ENCODE results near the gene GLYR1. TPM values are rescaled to one million over a fixed set of nuclear protein-coding genes. Genes with fewer than 3 reads are reported as not detected.
"Not testable (repeated sequence)": the region's sequence is repeated elsewhere in the genome, so short reads cannot be mapped to it uniquely, and the experiment has no call there.

Gene GLYR1
- 133 and 137 TPM in 2 replicates for total RNA-seq
- long read RNA-seq, partial matches to known transcripts: 11 of 20 reads
- long read RNA-seq, other reads (novel, unspliced or antisense): 5 of 20 reads

GRCh38 chr16:4846901-4847773, at the start of gene GLYR1, which contains the start of gene UBN1:
Gene GLYR1, minus strand, starts transcription at chr16:4847288. Its CDS starts 23 bp downstream, at chr16:4847265.
Gene UBN1, plus strand, starts transcription at chr16:4847481. Its CDS starts 5,437 bp downstream, at chr16:4852918.
- no peak for TF ChIP-seq CTCF (conservative IDR thresholded peaks at IDR 0.05)
- no peaks in the 10 kb centered on the region for H3K27me3 Mint-ChIP-seq (ENCODE audit: low read depth)
- peak within 1 kb of the TSS; percentile 92 for H3K4me3 Mint-ChIP-seq
- peak; percentile 100 for DNase-seq (ENCODE audit: low read depth, low spot score)
- H3K9me3 Mint-ChIP-seq: no peaks in the 10 kb centered on the region
- H3K4me1 Mint-ChIP-seq: peaks cover 47% of the 10 kb centered on the region
- peak within 1 kb of the TSS; percentile 89 for H3K27ac Mint-ChIP-seq (ENCODE audit: unreplicated experiment)
- H3K36me3 Mint-ChIP-seq (ENCODE audit: low read depth): peaks cover 3% of the 10 kb centered on the region

GRCh38 chr16:4896761-4897160, 49.7 kb upstream of the GLYR1 start:
- not testable (repeated sequence) for H3K9me3 Mint-ChIP-seq, H3K4me3 Mint-ChIP-seq

GRCh38 chr16:4895366-4895765, 48.3 kb upstream of the GLYR1 start:
- no peaks in the 10 kb centered on the region for H3K4me1 Mint-ChIP-seq
- TF ChIP-seq CTCF (conservative IDR thresholded peaks at IDR 0.05): no peak
- no peak overlapping the region for H3K27ac Mint-ChIP-seq (ENCODE audit: unreplicated experiment)
- H3K36me3 Mint-ChIP-seq (ENCODE audit: low read depth): no peaks in the 10 kb centered on the region
- no peaks in the 10 kb centered on the region for H3K9me3 Mint-ChIP-seq
- H3K4me3 Mint-ChIP-seq: no peak overlapping the region
- DNase-seq (ENCODE audit: low read depth, low spot score): no peak
- no peaks in the 10 kb centered on the region for H3K27me3 Mint-ChIP-seq (ENCODE audit: low read depth)

More at GRCh38 chr16:4896761-4897160, 49.7 kb upstream of the GLYR1 start:
- not testable (repeated sequence) for H3K4me1 Mint-ChIP-seq; H3K27ac Mint-ChIP-seq (ENCODE audit: unreplicated experiment); DNase-seq (ENCODE audit: low read depth, low spot score); H3K36me3 Mint-ChIP-seq (ENCODE audit: low read depth); H3K27me3 Mint-ChIP-seq (ENCODE audit: low read depth)

GRCh38 chr16:4894276-4895150, 47.4 kb upstream of the GLYR1 start:
- no peaks in the 10 kb centered on the region for H3K36me3 Mint-ChIP-seq (ENCODE audit: low read depth)
- DNase-seq (ENCODE audit: low read depth, low spot score): no peak
- H3K27me3 Mint-ChIP-seq (ENCODE audit: low read depth): no peaks in the 10 kb centered on the region
- H3K4me3 Mint-ChIP-seq: no peak overlapping the region
- H3K4me1 Mint-ChIP-seq: no peaks in the 10 kb centered on the region
- H3K27ac Mint-ChIP-seq (ENCODE audit: unreplicated experiment): no peak overlapping the region
- H3K9me3 Mint-ChIP-seq: no peaks in the 10 kb centered on the region
- no peak for TF ChIP-seq CTCF (conservative IDR thresholded peaks at IDR 0.05)

GRCh38 chr16:4893103-4893862, 46.2 kb upstream of the GLYR1 start:
- no peak for DNase-seq (ENCODE audit: low read depth, low spot score)
- TF ChIP-seq CTCF (conservative IDR thresholded peaks at IDR 0.05): no peak
- Mint-ChIP-seq H3K36me3 (ENCODE audit: low read depth) (no peaks in the 10 kb centered on the region), H3K9me3 (no peaks in the 10 kb centered on the region), H3K27ac (ENCODE audit: unreplicated experiment) (no peak overlapping the region), H3K4me3 (peak overlapping the region; percentile 54), H3K27me3 (ENCODE audit: low read depth) (no peaks in the 10 kb centered on the region), H3K4me1 (no peaks in the 10 kb centered on the region)
